ENCODE data around the gene DLGAP4. TPM values are rescaled to one million over a fixed set of nuclear protein-coding genes. Genes with fewer than 3 reads are reported as not detected.

Gene DLGAP4
- total RNA-seq, 1 donor from 2014 or later, result 47.4 TPM

DNA sequence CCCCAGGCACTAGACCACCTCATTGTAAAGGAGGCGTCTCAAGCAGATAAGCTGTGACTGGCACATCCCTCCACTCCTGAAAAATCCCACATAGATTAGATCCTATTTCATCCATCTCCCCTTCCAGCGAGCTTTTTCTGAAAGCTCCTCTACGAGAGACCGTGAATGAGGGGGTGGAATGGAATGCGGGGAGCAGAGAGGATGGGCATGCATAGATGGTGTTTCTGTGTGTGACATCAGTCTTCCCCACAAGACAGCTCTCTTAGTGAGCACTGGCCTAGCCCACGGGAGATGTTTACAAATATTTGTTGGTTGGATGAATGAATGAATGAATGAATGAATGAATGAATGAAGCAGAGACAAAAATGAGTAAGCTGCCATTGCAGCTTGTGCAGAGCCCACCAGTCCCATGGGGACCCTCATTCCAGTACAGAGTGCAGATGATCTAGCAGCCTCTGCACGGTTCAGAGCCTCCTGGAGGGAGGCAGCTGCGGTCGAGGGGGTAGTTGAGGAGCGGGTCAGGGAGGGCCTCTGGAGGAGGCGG lies 98.4 kb downstream of the DLGAP4 start:
- no peak for DNase-seq (ENCODE audit: low read depth)

DNA sequence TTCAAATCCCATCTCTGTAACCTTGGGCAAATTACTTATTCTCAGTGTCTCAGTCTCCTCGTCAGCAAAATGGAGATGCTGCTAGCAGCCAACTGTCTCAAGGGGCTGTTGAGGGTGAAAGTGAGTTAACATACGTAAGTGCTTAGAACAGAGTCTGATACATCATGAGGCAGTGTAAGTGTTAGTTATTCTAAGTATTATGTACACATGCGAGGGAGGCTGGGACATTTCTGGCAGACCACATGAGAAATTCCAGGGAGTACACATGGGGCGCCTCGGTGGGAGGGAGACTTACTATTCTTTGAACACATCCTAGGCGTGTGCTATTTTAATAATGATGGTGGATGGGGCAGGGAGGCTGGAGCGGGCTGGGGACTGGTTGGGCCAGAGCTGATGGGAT lies 99.1 kb downstream of the DLGAP4 start:
- no peak for DNase-seq (ENCODE audit: low read depth)

DNA sequence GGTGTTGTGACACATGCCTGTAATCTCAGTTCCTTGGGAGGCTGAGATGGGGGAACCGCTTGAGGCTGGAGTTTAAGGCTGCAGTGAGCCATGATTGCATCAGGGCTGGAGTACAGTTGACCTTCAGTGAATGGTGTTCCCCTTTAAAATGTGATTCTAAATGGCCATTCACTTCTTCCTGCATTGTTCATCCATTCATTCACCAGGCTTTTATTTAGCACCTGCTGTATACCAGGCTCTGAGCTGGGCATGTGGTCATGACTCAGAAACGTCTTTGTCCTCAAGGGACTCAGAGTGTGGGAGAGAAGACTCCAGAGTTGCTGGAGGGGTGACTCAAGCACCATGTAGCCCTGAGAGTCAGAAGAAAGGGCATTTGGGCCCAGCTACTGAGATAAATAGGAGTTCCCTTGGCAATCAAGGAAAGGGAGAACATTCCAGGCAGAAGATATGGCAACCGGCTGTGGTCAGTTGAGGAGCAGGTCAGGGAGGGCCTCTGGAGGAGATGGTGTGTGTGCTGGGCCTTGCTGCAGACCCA lies 101.1 kb downstream of the DLGAP4 start:
- no peak for DNase-seq (ENCODE audit: low read depth)

DNA sequence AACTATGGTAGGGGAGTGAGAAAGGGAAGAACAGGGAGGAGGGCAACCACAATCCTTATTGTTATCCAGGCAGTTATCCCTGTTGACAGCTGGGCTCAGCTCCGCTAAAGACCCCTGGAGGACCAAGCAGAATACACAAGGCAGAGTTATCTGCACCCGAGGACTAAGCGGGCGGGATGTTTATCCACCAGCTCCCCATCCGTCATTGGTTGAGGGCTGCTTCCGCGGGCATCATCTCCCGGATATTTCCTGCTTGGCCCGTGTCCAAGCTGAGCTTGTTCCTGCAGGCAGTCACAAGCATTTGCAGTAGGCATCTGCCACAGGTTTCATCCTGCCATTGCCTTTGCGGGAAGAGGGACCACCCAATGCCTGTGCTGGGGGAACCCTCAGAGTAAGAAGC lies 102.1 kb downstream of the DLGAP4 start:
- no peak for DNase-seq (ENCODE audit: low read depth)

DNA sequence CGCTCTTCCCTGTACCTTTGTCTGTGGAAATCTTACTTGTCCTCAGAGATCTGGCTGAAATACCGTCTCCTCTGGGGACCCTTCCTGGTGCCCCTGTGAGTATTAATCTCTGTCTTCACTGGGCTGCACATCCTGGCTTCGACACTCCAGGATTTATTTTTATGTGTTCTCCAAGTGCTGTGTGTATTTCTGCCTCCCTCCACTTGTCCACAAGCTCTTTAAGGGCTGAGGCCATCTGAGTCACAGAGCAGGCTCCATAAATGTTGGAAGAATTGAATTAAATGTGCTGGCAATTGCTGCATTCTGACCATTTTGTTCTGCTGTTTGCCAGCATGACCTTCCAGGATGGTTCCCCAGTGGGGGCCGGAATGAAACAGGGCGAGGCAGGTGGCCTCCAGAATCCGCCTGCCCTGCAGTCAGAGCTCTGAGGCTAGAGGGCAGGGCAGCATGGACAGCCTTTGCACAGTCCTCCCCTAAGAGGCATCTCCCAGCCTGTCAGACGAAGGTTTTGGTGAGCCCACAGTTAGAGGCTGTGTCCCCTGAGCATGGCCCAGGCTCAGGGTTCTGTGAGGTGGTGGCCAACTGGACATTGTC lies 105.8 kb downstream of the DLGAP4 start:
- DNase-seq (ENCODE audit: low read depth), result no peak

DNA sequence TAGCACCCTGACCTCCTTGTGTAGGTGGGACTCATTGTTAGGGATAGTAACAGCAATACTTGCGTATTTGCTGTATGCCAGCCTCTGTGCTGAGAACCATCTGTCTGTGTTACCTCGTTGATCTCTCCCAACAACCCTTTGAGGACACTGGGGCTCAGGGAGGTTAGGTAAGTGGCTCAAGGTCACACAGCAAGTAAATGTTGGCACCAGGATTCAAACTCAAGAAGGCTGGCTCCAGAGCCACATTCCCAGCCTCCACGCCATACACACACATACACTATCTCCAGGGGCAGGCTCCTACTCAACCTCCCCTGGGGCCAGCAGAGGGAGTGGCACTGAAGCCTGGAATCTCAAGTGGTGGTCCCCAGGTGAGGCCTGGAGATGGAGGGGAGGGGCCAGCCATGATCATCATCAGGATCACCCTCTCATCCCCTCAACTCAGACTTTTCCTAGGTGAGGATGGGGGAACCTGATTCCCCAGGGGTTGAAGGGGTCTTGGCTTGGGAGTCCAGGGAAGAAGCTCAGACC lies 109.4 kb downstream of the DLGAP4 start:
- DNase-seq (ENCODE audit: low read depth), result no peak

DNA sequence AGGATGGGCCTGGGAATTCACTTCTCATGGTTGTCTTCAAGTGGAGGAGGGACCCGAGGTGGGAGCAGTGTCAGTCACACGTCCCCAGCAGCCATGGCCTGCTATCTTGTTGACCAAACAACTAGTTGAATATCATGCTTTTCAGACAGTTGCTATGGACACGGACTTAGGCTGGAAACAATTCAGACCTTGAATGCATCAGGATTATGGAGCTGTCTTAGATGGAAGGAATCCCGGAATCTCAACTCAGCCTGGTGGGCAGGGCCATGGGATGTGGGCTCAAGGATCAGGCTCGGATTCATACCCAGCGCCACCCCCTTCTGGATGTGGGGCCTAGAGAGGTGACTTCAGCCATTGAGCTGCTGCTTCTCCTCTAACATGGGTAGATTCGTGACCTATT lies 112.6 kb downstream of the DLGAP4 start:
- DNase-seq (ENCODE audit: low read depth), result no peak

DNA sequence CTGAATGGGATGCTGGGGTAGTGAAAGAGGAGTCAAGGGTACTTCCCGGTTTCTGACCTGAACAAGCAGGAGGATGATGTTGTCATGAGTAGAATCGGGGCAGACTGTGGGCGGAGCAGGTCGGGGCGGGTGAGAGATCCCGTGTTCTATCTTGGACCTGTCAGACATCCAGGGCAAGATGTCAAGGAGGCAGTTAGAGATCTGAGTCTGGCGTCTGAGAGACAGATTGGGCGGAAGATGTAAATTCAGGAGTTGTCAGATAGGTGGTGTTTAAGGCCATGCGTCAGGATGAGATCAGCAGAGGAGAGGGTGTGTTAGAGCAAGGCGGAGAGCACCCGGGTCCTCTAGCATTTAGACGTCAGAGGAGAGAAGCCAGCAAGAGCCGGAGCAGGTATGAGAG lies 115.5 kb downstream of the DLGAP4 start:
- no peak for DNase-seq (ENCODE audit: low read depth)

DNA sequence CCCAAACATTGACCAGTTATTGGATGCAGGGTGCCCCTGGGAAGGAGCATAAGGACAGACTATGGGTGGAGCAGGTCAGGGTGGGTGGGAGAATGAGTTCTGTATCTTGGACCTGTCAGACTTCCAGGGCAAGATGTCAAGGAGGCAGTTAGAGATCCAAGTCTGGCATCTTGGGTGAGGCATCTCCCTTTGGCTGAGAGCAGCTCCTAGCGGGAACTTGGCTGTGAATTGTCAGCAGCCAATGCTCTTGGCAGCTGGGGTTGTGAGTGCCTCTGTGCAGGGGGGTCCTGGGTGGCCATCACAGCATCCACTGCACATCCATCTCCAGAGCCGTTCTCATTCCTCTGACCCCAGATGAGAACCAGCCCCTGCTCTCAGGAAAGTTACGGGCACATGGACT lies 118.2 kb downstream of the DLGAP4 start:
- no peak for DNase-seq (ENCODE audit: low read depth)

DNA sequence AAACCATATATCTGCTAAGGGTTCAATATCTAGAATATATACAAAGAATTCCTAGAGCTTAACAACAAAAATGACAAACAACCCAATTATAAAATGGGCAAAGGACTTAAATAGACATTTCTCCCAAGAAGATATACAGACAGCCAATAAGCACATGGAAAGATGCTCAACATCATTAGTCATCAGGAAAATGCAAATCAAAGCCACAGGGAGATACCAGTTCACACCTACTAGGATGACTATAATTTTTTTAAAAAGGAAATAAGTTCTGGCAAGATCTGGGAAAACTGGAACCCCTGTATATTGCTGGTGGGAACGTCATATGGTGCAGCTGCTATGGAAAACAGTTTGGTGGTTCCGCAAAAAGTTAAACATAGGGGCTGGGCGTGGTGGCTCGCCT lies 119.0 kb downstream of the DLGAP4 start:
- no peak for DNase-seq (ENCODE audit: low read depth)

DNA sequence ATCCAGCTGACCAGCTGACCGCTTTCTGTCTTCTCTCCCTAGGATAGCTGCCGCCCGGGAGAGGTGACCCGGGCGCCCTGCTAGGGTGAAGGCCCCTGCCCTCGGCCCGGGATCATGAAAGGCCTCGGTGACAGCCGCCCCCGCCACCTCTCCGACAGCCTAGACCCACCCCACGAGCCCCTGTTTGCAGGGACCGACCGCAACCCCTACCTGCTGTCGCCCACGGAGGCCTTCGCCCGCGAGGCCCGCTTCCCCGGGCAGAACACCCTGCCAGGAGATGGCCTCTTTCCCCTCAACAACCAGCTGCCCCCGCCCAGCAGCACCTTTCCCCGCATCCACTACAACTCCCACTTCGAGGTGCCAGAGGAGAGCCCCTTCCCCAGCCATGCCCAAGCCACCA lies 125.5 kb downstream of the DLGAP4 start:
- no peak for DNase-seq (ENCODE audit: low read depth)

DNA sequence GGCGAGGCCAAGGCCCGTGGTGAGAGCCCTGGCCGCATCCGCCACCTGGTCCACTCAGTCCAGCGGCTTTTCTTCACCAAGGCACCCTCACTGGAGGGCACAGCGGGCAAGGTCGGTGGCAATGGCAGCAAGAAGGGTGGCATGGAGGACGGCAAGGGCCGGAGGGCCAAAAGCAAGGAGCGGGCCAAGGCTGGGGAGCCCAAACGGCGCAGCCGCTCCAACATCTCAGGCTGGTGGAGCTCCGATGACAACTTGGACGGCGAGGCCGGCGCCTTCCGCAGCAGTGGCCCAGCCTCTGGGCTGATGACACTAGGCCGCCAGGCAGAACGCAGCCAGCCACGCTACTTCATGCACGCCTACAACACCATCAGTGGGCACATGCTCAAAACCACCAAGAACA lies 126.0 kb downstream of the DLGAP4 start:
- no peak for DNase-seq (ENCODE audit: low read depth)

DNA sequence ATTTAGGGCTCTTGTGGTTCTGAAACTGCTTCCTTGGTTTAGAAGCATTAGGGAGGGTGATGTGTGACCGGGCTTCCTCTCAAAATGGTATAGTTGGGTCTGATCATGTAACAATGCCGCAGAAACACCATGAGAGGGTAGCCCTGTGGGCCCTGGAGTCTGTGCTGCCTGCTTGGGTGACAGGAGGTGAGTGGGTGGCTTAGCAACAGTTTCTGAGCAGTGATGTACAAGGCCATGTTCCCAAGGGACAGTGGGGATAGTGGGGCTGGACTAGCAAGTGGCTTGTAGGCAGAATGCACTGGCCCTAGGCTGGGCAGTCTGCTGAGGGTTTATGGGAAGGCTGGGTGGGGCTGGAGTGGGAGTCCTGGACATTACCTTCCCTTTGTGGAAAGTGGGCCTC lies 128.2 kb downstream of the DLGAP4 start:
- DNase-seq (ENCODE audit: low read depth), result no peak

DNA sequence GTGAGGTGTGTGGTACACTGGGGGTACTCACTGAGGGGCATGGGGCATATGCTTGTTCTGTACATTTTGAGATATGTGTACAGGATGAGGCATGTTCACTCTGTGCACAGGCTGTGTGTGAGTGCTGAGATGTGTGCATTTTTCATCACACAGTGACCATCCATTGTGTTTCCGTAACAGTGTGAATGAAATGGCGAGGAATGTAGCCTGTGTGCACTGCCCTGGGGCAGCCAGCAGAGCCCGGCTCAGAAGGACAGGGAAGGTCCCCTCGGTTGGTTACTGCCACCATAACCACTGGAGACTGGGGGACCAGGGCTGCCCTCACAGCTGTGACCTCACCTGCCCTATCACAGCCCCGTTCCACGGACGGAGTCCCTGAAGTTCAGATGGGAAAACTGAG lies 129.0 kb downstream of the DLGAP4 start:
- DNase-seq (ENCODE audit: low read depth), result no peak

DNA sequence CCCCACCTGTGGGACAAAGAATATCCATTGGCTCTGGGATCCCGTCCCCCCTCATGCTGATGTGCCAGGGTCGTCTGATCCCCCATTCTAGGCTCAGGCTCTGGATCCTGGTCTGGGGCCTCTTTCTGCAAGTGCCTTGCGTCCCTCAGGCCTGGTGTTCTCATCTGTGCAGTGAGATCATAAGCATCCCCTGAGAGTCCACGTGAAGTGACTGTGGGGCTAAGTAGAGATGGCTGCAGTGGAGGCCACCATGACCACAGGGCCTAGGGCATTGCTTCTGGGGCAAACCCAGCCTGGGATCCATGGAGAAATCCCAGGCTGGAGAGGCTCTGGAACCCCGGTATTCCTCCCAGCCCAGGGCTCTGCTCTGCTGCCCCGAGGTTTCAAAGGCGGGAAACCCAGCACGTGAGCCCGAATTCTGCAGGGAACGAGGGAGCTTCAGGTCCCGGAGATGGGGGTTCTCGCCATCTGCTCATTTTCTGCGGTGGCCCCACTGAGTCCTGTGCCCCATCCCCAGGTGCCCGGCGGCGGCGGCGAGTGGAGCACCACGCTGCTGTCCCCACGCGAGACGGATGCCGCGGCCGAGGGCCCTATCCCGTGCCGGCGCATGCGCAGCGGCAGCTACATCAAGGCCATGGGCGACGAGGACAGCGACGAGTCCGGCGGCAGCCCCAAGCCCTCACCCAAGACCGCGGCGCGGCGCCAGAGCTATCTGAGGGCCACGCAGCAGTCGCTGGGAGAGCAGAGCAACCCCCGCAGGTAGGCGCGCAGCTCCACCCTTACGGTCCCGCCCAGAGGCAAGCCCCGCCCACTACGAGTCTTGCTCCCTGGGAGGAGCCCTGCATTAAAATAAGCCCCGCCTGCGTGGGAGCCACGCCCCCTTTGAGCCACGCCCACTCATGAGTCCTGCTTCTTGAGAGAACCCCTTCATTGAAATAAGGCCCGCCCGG lies 129.7 kb downstream of the DLGAP4 start:
- DNase-seq (ENCODE audit: low read depth), result peak; percentile 34

DNA sequence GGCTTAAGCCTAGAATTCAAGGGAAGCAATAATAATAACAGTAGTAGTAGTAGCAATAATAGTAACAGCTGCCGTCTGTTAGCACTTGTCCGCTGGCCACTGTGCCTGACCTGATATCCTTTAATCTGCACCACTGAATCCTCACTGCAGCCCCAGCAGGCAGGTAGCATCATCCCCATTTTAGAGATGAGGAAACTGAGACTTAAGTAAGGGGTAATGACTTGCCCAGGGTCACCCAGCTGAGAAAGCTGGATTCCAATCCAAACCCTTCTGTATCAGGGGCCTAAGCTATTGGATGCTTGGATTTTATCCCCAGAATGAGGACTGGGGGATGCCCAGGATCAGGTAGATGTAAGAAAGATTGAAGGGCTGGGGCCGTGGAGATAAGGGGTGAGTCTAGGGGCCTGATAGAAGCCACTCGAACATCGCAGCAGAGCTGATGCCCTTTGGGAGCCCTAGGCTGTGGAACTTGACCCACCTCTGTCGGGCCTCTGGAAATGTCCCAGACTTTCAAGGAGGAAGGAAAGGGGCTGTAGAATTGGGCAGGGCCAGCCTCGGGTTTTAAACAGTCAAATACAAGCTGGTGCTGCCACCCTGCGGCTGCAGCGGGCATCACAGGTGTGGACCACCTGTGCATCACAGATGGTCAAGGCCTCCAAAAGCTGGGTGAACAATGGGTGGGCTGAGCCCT lies 133.0 kb downstream of the DLGAP4 start:
- DNase-seq (ENCODE audit: low read depth), result peak; percentile 23

DNA sequence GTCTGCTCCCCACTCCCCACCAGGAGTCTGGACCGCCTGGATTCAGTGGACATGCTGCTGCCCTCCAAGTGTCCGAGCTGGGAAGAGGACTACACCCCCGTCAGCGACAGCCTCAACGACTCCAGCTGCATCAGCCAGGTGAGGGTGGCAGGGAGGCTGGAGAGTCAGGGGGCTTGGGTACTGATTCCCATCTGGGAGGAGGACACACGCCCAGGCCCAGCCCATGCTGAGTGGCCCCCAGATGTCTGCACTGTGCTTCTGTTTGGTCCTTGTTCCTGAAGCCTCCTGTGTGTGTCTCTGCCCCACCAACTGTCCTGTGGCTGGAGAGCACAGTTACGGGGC lies 133.6 kb downstream of the DLGAP4 start:
- DNase-seq (ENCODE audit: low read depth), result no peak

DNA sequence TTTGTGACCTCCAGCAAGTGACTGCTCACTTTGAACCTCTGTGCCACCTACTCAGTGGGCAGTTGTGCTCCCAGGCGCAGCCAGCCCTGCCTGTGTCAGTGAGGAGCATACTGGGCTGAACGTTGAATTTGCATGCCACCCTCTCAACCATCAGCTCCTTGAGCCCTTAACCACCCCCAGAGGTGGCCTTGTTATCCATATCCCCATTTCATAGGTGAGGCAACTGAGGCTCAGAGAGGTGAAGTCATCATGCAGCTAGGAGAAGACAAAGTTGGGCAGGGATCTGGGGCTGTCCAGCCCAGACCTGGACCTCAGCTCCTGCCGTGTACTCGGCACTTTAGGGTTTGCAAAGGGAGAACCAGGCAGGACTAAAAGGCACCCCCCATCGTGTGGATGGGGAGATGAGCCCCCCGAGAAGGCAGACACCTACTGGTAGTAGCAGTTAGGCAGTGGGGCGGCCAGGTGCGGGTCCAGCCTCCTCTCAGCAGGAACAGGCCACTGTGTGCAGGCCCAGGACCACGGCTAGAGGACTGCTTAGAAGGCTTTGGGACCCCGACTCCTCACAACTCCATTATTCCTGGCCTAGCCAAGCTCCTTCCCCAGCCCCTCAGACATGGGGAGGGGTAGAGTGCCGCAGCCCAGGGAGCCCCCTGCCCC lies 134.4 kb downstream of the DLGAP4 start:
- no peak for DNase-seq (ENCODE audit: low read depth)

DNA sequence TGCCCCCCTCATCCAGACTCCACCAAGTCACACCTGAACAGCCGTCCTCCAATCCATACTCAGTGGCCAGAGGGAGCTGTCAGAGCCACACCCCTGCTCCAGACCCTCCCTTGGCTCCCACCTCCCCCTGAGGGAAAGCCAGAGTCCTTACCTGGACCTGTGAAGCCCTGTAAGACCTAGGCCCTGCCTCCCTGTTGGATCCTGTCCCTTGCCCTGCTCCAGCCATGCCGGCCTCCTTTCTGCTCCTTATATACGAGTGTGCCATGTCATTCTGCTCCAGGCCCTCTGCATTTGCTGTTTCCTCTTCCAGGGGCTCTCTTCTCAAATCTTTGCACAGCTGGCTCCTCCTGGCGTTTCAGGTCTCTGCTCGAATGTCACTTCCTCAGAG lies 134.9 kb downstream of the DLGAP4 start:
- no peak for DNase-seq (ENCODE audit: low read depth)

DNA sequence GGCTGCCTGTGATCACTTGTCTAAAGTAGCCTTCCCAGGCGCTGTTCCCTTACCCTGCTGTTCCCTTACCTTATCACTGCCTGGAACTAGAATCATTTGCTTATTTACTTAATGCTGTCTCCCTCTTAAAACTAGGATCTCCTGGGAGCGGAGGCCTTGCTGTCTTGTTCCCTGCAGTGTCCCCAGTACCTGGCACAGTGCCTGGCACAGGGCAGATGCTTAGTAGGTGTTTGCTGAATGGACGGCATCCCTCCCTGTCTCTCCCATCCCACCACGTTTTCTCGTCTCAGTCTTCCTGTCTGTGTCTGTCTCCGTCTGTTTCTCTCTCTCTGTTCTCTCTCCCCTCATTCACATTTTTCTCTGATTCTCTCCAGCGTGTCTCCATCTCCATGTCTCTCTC lies 135.3 kb downstream of the DLGAP4 start:
- DNase-seq (ENCODE audit: low read depth), result no peak

DNA sequence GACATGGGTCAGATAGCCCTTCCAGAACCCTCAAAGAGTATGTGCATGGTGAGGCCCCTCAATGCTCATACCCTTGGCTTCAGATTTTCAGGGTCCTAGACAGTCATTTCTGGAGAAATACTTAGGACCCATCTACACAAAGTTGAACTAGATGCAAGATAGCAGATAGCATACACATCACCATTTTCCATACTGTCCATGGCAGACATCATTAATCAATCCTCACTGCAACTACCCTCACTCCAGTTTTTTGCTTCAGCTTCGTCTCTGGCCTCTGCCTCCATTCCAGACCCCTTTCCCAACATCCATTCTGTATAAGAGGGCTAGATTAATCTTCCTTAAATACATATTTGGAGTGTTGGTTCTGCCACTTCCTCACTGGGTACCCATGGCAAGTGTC lies 139.7 kb downstream of the DLGAP4 start:
- no peak for DNase-seq (ENCODE audit: low read depth)

DNA sequence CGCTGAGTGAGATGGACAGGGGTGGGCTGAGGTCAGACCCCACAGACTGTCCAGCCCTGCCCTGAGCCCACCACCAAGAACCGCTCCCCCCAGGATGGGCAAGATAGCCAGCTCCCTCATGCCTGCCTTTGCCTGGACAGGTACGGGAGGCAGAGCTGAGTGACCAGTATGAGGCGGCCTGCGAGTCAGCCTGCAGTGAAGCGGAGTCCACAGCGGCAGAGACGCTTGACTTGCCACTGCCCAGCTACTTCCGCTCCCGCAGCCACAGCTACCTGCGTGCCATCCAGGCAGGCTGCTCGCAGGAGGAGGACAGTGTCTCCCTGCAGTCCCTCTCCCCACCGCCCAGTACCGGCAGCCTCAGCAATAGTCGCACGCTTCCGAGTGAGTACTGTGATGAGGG lies 140.4 kb downstream of the DLGAP4 start:
- no peak for DNase-seq (ENCODE audit: low read depth)

Measured in renal cortical epithelial cell (primary cell).